Measurements from ENCODE around the gene ZNF266.

ZNF266 gene

DNA sequence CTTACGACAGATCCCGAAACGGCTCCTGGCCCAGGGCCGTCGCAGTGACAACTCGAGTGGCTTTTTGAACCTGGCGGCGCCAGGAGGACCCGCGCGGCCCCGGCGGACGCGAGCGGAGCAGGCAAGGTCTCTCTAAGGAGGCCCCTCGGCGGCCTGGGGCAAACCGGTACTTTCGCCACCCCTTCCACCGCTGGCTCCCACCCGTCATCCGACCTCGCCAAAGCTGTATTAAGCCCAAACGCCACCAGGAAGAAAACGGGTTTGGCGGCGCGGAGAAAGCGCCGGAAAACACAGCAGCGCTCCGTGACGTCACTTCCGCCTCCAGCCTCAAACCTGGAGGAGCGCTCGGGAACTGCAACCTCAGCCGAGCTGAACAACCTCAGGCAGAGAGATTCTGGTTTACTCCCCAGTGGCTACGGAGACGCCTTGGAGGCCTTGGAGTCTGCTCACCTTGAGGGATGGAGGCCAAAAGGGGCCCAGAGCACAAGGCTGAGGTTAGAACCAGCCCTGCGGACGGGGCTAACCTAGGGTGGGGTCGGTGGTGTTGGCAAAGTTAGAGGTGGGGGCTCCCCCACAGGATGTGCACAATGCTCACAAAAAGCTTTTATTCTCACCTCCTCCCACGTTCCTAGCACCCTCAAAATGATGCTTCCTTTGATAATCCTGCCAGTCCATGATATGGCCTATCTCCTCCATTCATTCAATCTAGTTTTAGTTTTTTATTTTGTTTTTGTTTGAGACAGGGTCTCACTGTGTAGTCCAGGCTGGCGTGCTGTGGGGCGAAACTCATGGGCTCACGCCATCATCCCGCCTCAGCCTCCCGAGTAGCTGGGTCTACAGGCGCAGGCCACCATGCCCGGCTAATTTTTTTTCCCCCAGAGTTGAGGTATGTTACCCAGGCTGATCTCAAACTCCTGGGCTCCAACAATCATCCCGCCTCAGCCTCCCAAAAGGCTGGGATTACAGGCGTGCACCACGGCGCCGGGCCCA lies at the start of gene ZNF266:
Gene ZNF266 (minus strand): TSS at position 295 of the 990 bp plus-strand sequence. CDS start 15,484 bp downstream, outside the sequence.
- peak; percentile 5 for DNase-seq

DNA sequence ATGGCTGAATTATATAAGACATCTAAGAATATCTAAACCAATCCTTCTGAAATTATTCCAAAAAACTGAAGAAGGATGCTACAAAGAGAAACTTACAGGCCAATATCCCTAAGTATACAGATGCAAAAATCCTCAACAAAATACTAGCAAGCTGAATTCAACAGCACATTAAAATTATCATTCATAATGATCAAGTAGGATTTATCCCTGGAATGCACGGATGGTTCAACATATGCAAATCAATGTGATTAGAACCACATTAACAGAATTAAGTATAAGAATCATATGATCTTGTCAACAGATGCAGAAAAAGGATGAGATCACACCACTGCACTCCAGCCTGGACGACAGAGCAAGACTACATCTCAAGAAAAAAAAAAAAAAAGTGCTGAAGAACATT lies 49.8 kb upstream of the ZNF266 start:
- DNase-seq = no peak

DNA sequence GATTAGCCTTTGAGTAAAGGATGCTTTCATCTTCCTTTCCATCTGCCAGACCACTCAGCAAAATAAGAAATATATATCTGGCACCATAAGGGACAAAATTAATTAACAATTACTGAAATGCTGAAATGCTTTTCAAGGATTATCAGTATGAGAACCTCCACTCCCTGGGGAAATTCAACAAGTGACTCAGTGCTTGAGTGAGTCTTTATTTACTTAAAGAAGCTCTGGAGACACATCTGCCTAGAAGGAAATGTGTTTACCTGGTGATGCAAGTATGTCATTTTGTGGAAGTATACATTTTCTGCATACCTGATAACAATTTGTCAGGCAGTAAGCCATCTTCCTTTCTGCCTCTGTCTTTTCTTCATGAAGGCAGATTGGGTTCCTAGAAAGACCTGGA lies 39.6 kb upstream of the ZNF266 start:
- DNase-seq = no peak

DNA sequence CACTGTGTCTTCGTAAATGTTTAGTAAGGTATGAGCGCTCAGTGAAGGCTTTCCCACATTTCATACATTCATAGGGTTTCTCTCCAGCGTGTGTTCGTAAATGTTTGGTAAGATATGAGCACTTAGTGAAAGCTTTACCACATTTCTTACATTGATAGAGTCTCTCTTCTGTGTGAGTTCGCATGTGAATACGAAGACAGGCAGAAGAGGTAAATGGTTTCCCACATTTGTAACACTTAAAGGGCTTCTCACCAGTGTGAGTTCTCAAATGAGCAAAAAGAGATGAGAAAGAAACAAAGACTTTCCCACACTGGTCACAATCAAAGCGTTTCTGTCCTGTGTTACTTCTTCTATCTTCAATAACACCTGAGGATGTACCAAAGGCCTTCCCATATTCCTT lies 31.8 kb upstream of the ZNF266 start:
- no peak for DNase-seq

DNA sequence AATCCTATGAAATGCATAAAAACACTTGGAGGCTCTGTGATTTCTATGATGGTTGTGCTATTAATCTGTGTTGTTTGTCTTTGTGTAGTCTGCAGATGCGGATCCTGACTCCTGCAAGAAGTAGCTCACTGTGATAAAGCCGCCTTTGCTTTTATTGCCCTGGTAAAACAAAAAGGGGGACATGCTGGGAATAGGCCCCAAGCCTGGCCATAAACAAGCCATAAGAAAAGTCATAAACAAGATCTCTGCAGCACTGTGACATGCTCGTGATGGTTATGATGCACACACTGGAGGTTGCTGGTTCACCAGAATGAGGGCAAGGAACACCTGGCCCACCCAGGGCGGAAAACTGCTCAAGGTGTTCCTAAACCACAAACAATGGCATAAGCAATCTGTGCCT lies 26.6 kb upstream of the ZNF266 start:
- no peak for DNase-seq

DNA sequence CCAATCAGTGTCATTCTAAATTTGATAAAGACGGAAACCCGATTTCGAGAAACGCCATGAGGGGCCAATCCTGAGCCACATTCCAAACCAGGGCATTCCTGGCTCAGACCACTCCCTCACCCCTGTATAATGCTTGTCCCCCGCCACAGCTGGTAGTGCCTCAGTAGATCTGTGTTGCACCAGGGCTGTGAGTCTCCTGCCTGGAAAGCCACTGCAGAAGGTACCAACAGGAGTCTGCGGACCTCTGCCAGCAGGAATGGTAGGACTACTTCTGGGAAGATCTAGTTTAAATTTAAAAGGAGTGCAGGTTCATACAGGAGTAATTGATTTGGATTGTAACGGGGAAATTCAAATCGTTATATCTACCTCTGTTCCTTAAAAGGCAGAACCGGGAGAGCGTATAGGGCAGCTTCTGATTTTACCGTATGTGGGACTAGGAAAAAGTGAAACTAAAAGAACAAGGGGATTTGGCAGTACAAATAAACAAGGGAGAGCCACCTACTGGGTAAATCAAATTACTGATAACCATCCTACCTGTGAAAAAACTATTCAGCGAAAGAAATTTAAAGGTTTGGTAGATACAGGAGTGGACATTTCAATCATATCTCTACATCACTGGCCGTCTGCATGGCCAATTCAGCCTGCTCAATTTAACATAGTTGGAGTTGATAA lies 20.8 kb upstream of the ZNF266 start:
- no peak for DNase-seq

DNA sequence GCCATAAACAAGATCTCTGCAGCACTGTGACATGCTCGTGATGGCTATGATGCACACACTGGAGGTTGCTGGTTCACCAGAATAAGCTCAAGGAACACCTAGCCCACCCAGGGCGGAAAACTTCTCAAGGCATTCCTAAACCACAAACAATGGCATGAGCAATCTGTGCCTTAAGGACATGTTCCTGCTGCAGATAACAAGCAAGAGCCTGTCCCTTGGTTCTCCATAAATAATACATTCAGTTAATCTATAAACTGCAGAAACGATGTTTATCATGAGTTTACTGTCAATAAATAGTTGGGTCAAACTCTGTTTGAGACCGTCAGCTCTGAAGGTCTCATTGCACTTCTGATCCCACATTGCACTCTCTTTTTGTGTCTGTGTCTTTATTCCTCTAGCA lies 18.6 kb upstream of the ZNF266 start:
- DNase-seq = no peak

DNA sequence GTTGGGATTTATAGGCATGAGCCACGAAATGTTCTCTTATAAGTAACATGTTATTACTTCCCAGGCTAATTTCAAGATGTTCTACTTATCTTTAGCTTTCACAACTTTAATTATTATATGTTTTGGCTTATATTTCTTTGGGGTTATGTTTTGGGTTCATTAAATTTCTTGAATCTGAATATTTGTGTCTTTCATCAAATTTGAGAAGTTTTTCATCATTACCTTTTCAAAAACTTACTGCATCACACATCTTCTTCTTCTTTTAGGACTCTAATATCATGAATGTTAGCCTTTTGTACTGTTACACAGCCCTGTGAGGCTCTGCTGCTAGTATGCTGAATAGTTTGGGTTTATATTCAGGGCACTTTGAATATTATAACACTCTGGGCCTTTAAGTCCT lies 9.7 kb upstream of the ZNF266 start:
- no peak for DNase-seq

DNA sequence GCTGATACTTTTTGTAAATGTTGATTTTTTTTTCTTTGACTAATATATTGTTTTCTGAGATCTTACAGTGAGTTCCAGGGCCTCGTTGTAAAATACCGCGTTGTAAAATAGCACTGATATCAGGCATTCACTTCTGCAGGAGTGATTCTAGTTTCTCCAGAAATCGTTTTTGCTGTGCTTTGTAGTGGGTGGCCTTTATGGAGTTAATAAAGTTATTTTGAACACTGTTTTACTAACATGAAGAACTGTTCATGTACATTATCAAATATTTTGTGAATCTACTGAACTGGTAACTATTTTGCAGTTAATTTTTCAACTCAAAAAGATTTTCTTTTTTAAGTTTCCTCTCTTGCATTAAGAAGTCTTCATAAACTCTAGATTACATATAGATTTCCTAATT lies 985 bp upstream of the ZNF266 start:
- DNase-seq = no peak

DNA sequence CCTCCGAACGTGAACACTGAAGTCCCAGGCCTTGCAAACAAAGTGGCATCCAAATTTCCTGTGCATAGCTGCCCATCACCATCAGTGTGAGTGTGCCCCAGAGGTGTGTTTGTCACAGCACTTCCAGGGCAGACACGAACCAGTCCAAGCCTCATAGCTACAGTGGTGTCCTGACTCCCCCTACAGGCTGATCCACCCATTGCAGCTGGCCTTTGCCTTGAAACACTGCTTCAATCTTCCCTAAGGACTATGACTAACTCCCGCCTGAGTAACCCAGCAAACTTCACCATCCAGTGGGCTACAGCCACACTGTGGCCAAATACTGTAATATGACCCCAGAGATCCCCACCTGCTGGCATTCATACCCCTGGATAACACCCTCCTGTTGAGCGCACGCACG lies 3.9 kb downstream of the ZNF266 start:
- no peak for DNase-seq

DNA sequence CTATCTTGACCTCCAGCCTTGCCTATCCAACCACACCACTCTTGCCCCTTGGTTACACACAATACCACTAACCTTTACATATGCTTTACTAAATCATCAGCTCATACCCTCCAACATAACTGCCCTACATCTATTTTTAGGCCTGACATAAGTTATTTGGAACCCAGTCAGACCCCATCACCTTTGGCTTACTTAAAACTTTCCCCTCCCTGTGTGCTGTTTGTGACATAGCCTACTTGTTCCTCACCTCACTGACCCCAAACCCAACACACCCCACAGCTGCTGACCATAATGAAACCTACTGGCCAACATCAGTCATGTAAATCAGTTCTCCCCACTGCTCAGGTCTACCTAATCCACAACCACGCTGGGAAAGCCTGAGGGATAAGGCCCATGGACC lies 4.9 kb downstream of the ZNF266 start:
- DNase-seq = no peak

DNA sequence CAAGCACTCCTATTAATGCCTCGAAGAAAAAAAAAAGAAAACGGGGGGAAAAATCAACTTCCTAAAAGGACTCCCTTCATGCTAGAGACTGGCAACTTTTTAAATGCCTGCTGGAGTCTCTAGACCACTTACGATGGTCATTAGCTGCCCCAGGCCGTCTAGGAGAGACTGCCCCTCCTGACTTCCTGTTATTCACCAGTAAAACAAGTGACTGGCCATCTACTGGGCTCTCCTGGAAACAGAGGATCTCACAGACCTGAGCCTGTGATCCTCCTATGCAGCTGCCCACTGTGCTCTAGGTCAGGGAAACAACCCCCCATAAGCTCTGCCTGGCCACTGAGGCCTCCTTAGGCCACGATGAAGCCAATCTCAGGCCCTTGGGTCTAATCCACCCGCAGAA lies 7.4 kb downstream of the ZNF266 start:
- DNase-seq = no peak

DNA sequence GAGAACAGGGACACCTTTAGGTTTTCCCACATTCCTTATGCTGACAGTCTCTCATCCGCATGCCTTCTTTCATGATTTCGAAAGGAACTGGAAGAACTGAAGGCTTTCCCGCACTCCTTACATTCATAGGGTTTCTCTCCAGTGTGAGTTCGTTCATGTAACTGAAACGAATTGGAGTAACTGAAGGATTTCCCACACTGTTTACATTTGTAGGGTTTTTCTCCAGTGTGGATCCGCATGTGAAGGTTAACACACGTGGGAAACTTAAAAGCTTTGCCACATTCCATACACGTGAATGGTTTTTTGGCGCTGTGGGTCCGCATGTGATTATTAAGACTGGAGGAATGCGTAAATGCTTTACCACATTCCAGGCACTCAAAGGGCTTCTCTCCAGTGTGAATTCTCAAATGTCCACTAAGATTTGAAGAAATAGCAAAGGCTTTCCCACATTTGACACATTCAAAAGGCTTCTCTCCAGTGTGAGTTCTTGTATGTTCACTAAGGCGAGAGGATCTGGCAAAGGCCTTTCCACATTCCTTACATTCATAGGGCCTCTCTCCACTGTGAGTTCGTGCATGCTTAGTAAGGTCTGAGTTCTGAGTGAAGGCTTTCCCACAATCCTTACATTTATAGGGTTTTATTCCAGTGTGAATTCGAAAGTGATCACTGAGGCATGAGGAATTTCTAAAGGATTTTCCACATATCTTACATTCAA lies 22.0 kb downstream of the ZNF266 start:
- no peak for DNase-seq

DNA sequence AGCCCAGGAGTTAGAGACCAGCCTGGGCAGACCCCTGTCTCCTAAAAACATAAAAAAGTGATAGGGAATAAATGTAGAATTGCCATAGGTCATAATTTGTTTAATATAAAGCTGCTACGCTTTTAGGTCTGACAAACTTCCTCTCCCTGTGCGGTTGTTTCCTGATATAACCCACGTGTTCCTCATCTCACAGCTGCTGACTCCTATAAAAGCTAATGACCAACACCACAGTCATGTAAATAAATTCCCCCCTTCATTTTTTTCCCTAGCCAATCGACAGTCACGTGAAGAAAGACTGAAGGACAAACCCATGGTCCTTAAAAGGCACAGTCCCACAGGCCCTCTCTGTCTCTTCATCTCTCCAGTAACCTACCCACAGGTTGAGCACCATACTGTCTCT lies 27.5 kb downstream of the ZNF266 start:
- DNase-seq = no peak

DNA sequence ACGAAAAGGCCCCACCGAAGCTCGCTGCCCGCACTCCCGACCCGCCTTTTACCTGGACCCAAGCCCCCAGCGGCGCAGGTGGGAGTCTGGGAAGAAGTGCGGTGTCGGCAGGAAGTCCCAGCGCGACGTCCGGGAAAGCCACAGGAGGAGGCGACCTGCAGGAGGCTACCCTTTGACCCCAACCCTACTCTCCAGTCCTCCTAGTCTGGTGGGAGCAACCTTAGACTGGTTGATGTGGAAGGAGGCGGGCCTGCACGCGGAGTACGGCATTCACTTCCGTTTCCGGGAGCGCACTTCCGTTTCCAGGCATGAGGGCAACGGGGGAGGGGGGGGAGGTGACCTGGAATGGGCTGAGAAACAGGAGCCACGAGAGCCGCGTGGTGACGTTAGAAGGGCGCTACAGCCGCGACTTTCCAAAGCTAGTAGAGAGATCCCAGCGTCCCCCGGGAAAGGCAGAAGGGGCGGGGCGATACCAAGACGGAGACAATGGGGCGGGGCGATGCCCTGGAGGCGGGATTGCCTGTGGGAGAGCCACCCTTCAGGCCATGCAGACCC lies 28.5 kb downstream of the ZNF266 start:
- DNase-seq = no peak

DNA sequence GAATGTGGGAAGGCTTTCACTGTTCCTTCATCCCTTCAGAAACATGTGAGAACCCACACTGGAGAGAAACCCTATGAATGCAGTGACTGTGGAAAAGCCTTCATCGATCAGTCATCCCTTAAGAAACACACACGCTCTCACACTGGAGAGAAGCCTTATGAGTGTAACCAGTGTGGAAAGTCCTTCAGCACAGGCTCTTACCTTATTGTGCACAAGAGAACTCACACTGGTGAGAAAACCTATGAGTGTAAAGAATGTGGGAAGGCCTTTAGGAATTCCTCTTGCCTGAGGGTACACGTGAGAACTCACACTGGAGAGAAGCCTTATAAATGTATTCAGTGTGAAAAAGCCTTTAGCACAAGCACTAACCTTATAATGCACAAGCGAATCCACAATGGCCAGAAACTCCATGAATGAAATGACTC lies 54.0 kb downstream of the ZNF266 start:
- no peak for DNase-seq

DNA sequence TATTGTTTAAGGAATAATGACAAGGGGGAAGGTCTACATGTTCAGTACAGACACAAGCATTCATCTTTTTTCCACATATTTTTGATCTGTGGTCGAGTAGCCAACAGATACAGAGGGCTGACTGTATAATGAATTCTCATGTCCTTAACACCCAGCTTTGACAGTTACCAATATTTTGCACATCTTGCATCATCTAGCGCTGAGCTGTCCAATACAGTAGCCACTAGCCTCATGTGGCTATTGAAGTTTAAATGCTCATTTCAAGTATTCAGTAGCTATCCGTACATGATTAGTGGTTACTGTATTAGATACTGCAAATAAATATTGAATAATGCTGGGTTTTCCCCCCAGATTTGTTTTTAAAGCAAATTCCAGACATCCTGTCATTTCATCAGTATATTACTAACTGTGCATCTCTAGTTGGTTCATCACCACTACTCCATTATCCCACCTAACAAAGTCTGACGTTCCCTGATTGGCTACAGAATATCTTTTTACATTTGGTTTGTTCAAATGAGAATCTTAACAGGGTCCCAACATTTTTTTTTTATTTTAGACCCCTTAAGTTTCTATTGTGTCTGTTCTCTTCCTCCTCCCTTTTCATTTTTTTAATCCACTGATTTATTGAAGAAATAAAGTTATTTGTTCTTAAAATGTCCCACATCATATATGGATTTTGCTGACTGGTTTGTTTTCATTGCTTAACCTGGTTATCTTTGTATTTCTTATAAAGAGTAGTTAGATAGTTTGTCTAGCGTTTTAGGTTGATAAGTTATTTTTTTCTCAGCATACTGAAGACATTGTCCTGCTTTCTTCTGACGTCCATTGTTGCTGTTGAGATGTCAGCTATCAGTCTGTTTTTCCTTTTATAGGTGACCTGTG lies 64.4 kb downstream of the ZNF266 start:
- DNase-seq = no peak

DNA sequence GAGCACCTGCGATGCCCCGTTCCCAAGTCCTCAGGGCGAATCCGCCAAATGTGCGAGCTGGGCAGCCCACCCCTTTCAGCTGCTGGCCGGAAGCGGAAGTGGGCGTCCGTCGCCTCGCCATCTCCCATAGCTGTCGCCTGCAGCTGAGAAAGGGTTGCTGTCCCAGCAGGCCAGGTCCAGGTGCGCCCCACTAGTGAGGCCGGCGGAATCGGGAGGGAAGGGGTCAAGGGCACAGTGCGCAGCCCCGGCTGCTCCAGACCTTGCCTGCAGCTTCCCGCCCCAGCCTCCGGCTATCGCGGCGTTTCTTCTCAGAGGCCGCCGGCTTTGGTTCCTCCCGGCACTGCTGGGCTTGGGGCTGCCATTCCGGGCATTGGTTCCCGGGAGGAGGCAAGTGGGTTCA lies 72.5 kb downstream of the ZNF266 start, which contains the start of gene ZNF177:
Gene ZNF177 (plus strand): TSS at position 109 of the 400 bp plus-strand sequence. CDS start 15,299 bp downstream, outside the sequence.
- DNase-seq = no peak

Measured in NCI-H187 treated with DMSO at 0.1 percent for 48 hours (cell line).